Stimulated activated CD4-positive, alpha-beta T cell treated with anti-CD3 and anti-CD28 coated beads, TNF-alpha, amount 100 ng/mL, for 24 hours (primary cell): ENCODE results near the gene CNTNAP2.

Experiments
- DNase-seq, 3 experiments: peaks; one replicate each; pipeline ENCODE4 v3.0.0-alpha.2; 2020; ENCODE audit warnings: low read depth in 3 of 3

The CNTNAP2 gene

DNA sequence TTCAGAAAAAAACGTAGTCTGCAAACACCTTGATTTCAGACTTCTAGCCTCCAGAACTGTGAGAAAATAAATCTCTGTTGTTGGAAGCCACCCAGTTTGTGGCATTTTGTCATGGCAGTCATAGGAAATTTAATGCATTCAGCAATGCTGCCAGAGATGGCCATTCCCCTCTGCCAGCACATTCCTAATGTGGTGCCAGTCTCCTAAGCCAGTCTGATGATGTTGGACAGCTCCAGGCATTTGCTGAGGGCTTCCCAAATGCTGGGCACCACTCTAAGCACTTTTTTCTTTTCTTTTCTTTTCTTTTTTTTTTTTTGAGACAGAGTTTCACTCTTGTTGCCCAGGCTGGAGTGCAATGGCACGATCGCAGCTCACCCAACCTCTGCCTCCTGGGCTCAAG lies 1807.2 kb downstream of the CNTNAP2 start:
- DNase-seq: no peak

GRCh38 chr7:147937428-147937827 lies 1820.8 kb downstream of the CNTNAP2 start:
- DNase-seq: no peak

DNA sequence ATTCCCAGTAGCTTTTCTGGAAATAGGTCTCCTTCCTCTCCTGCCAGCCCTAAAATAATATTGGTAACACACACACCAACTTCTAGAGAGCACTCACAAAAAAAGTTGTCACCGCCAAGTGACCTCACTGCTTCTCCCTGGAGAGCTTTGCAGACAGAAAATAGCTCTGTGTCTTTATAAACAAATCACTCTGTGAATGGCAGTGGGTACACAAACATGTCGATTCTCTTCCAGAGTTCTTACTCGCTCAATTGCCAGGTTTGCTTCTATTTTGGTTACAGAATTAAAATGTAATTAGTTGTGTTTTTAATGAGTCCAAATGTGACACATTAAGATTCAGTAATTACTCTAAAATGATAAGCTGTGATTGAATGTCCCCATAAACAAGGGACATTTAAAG lies 1824.8 kb downstream of the CNTNAP2 start:
- no peak for DNase-seq

- no peak for DNase-seq
Measured at GRCh38 chr7:147944321-147944720, 1827.7 kb downstream of the CNTNAP2 start.

- DNase-seq: no peak
Measured at GRCh38 chr7:147952918-147953317, 1836.3 kb downstream of the CNTNAP2 start.

- no peak for DNase-seq
Measured at GRCh38 chr7:147968046-147968610, 1851.5 kb downstream of the CNTNAP2 start.

- no peak for DNase-seq
Measured at GRCh38 chr7:147971606-147972110, 1855.1 kb downstream of the CNTNAP2 start.

- DNase-seq: no peak
Measured at GRCh38 chr7:147978201-147978600, 1861.6 kb downstream of the CNTNAP2 start.

DNA sequence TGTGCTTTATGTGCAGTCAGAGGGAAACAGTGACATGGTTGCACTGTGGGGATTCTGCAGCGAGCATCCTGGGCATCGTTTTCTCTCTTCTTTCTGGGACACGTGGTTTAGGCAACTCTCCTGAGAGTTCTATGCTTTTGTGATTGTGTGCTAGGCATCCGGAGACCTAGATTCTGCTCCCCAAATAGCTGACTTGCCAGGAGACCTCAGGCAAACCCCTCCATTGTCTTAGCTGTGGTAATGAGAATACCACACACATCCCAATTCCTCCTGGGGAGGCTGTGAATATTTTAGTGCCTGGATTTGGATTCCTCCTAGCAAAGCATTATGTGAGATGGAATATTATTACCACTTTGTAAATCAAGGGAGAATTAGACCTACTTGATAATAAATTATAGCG lies 1862.0 kb downstream of the CNTNAP2 start:
- no peak for DNase-seq

DNA sequence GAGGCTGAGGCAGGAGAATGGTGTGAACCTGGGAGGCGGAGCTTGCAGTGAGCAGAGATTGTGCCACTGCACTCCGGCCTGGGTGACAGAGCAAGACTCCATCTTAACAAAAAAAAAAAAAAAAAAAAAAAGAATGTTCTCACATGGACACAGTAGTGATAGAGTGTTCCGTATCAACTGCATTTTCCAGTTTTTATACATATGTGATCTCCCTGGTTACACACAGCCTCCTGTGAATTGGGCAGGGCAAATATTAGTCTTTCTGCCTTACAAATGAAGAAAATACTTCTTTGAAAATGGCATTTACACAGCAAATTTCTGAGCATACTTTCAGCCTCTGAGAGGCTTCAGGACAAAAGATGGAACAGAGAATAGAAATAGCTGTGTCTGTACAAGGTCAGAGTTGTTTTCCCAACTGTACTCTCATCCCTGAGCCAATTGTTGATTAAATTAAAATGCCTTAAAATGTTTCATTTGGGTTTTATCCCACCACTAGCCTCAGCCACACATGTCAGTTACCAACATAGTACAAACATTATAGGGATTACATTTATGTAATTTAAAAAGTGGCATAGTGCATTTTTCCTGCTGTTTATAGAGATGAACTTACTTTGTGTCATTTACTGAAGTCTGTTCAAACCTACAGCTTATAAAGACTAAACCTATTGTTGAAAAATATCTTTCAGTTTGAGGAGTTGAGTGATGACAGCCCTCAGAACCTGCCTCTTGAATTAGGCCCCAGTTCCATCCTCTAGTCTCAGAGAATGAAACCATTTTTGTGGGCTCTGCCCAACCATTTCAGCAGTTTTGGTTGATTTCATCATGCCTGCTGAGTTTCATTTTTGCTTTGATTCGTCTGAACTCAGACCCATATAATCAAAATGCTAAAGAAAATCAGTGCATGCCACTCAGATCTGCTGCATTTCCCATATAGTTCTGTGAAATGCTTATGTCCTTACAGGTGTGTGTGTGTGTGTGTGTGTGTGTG lies 1864.5 kb downstream of the CNTNAP2 start:
- no peak for DNase-seq

DNA sequence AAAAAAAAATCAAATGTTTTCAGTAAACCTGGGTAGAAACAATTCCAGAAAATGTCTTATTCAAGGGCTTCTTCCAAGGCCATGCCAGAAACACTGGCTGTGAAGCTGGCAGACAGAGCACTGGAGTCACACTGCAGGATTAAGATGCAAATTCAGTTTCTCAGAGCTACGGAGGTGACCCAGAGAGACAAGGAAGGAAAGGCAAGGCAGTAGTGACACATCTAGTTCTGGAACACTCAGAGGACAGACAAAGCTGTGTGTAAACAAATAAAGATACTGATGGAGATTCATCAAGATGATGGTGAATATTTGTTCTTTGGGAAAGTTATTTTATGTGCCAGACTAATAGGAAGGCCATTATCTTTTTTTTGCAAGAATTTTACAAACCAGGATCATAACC lies 1865.7 kb downstream of the CNTNAP2 start:
- DNase-seq: no peak

DNA sequence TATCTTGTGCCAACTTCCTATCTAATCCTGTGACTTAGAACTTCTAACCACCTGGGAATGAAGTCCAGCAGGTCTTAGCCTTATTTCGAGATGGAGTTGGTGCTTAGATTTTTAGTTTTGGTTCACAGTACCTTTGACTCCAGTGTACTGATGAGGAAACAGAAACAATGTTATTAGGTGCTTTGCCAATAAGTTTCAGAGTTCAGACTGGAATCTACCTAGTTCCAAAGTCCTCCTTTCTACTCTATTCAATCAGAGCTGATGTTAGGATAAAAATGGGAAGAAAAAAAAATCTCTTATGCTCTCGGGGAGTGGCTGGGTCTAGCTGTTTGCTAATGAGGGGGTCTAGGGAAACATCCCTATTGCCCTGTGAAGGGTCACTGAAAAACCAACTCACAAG lies 1867.7 kb downstream of the CNTNAP2 start:
- no peak for DNase-seq

DNA sequence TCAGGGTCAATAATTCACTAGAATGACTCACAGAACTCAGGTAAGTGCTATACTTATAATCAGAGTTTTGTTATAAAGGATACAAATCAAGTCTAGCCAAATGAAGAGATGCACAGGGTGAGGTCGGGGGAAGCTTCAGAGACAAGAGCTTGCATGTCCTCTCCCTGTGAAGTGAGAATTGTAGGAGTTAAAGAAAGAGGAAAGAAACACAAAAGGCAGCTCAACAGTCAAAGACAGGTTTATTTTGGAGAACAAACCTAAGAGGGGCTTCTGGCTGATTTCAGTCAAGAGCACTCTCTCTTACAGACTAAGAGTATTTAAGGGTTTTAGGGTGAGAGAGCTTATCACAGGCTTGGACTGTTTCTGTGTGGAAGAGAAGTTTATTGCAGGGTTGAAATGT lies 1873.5 kb downstream of the CNTNAP2 start:
- DNase-seq: no peak

DNA sequence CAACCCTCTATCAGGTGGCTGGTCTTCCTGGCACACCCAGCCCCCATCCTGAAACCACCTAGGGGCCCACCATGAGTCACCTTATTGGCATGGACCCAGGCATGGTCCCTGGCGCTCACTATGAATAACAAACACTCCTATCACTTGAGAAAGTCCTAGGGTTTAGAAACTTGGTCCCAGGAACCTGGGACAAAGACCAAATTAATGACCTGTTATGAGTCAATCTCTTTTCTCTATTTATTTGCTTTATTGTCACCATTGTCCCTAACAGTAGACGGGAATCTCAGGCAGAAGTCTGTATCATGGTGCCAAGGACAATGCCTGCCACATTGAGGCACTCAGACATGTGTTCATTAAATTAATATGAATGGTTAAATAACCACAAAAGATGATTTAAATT lies 1874.3 kb downstream of the CNTNAP2 start:
- DNase-seq: no peak

DNA sequence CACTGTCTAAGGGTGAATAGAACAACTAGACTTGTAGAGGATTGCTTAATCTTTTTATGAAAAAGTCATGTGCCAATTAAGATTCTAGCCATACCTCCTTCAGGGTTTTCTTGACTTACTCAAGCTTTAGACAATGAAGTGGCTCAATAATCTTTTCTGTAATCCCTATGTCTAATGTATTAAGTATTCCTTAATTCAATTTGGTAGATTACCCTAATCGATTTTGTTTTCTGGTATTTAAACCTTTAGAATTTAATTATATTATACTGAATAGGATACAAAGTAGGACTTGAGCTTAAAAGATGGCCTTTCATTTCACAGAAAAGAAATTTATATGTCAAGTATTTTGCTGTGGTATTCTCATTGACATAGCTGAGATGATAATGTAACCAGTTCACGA lies 1876.1 kb downstream of the CNTNAP2 start:
- no peak for DNase-seq

DNA sequence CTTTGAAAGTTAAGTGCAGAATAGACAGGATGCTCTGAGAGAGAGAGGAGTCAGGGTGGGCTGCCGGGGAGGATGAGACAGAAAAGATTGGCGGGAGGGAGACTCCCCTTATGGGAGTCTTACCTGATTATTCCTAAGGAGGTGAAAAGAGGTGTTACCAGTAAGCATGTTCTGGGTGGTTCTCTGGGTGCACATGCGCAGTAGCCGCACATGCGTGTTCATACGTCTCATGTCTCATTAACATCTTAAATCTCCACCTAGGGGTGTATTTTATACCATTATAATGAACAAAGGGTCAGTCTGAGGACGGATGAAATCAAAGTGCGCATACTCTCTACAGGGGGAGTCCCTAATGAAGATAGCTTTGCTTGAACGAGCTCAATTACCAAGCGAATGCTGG lies 1881.0 kb downstream of the CNTNAP2 start:
- no peak for DNase-seq

- no peak for DNase-seq
Measured at GRCh38 chr7:147999962-148000361, 1883.4 kb downstream of the CNTNAP2 start.

DNA sequence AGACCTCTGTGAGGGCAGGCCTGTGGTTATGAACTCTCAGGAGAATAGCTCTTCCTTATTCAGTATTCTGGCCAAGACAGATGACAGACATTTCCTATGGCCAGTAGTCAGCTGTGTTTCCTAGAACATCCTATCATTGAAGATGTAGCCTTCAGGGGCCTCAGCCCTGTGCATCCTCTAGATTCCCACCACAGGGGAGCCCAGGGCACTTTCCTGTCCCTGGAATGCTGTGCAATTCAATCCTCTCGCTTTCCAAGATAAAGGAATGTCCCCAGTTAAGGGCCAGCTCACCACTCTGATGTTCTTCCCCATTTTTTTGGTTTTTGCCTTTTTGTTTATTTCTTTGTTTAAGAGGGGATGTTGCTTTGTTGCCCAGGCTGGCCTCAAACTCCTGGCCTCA lies 1895.2 kb downstream of the CNTNAP2 start:
- DNase-seq: no peak

DNA sequence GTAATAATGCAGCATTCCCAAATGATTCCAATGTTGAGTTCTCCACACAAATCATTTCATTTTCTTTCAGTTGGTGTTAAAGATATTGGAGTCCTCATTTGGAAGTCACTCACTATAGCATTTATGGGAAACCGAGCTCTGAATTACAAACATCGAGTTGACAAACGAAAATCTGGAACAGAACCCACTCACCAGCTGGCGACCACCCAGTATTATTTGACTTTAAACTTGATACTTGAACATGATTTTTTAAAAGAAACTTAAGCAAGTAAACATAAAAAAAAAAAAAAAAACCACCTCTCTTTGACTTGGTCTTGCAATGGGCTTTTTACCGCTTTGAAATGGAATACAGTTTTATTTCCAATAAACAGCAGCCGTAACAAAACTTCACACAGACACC lies 1897.4 kb downstream of the CNTNAP2 start:
- DNase-seq: no peak

GRCh38 chr7:148014541-148014940 lies 1897.9 kb downstream of the CNTNAP2 start:
- DNase-seq: no peak

DNA sequence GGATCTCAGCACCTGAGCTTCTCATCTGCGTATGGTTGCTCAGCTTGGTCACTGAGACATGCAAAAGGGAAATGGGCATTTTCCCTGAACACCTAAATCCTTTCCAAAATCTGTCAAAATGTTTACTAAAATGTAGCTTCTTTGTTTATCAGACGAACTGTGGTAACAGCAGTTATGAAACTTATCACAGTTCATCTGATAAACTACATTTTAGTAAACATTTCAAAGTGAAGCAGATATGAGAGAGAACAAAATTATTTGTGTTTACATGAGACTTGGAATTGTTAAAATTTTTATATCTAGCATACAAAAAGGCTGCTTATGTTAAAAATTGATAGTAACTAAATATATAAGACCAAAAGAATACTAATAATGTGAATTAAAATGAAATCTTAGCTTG lies 1900.5 kb downstream of the CNTNAP2 start:
- no peak for DNase-seq

DNA sequence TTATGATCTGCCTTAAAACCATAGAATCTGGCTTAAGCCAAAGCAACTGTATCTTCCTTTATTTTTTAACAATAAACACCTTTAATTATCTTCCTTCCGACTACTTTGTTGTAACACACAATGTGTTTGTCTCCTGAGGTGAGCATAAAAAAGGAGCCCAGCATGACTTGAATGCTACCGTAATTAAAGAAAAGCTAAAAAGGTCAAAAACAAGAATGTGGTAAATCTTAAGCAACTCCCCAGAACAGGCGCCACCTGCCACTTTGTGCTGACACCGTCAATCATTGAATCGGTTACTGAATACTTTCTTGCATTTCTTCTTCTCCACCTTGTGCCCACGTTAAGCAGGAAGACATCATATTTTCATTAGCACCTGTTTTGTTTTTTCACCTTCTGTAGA lies 1904.1 kb downstream of the CNTNAP2 start:
- DNase-seq: no peak

- DNase-seq: no peak
Measured at GRCh38 chr7:148021507-148022045, 1905.0 kb downstream of the CNTNAP2 start.
